ENCODE measurements around the gene FTO.
"Not testable (repeated sequence)": the region's sequence is repeated elsewhere in the genome, so short reads cannot be mapped to it uniquely, and the experiment has no call there.

Gene FTO

DNA sequence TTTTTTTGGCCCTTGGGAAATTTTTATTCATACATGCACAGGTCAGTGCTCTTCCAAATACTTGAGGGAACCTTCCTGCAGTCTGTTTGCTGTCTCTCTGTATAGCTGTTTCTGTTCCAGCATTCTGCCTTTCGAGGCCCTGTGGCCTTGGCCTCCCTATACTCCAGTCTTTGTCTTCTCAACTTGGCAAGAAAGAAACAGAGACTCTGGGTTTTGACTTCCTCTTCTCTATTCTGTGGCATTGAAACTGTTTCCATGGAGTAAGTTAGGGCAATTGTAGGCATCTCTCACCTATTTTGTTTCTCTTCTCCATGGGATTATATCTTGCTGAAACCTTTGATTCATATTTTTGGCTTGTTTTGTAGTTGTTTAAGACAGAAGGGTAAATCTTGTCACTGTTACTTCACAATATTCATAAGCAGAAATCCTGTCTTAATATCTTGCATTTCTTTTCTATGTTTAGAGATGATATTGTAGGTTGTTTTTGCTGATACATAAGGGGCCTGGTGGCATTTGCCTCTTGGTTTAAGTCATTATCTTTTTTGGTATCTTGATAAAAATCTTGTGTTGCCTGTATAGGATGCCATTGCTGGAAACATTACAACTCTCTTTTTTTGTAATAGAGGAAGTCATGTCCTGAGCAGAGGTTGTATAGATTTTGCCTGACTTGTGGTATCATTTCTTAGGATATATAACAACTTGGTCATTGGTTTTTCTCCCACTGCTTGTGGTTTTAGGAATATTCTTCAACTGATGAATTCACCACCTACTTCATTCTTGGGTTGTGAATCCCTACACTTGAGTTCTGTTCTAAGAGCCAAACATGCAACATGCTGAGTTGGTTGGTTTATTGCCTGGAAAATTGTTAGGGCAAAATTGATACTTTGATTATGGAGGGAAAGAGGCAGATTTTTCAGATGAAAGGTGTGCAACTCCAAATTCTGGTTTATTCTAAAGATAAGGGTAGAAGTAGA is 168.6 kb downstream of the FTO start:
- DNase-seq: no peak

- DNase-seq: no peak
Observed at GRCh38 chr16:53876811-53877210, 172.9 kb downstream of the FTO start.

DNA sequence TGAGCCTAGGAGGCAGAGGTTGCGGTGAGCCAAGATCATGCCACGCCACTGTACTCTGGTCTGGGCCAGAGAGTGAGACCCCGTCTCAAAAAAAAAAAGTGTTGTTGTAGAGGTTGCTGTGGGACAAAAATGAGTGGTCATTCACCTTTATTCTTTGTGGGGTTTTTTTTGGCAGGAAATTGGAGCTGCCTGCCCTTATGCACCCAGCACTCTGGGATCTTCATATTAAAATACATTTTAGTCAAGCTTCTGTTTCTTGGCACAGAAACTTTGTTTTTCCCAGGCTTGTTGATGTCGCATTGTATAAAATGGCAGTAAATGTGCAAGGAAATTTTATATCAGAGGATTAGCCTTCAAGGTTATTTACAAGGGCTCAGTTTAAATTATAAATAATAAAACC is 174.3 kb downstream of the FTO start:
- no peak for DNase-seq

GRCh38 chr16:53881371-53881770 is 177.4 kb downstream of the FTO start:
- DNase-seq: no peak

DNA sequence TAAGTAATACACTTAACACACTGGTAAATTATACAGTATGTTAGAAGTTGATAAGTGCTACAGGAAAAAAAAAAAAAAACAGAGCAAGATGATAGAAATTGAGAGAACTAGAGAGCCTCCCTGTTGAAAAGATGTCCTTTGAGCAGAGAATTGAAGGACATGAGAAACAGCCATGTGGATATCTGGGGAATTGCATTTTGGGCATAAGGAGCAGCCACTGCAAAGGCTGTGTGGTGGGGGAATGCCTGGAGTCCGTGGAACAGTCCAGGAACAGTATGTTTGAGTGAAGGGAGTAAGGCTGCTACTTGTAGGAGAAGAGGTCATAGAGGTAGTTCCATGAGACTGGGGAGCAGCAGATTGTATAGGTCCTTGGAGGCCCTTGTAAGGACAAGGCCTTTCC is 178.4 kb downstream of the FTO start:
- DNase-seq: no peak

DNA sequence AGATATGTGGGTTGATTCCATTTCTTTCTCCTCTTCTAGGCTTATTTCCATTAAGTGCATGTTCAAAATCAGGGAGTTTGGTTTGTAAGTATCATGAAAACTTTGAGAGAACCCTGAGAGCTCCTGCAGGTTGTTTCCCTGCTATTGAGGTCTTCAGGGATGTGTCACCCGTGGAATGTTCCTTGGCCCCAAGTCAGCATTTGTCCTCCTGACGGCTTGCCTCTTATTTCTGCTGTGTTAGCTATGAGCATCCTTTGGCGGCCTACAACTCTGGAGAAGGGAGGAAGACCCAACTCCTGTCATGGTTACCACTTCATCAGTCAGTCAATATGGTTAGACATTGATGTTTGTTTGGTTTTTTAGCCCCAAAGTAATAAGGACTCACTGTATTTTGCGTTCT is 180.8 kb downstream of the FTO start:
- DNase-seq: no peak

- no peak for DNase-seq
Observed at GRCh38 chr16:53886482-53887378, 182.8 kb downstream of the FTO start.

- DNase-seq: no peak
Observed at GRCh38 chr16:53888222-53888621, 184.3 kb downstream of the FTO start.

DNA sequence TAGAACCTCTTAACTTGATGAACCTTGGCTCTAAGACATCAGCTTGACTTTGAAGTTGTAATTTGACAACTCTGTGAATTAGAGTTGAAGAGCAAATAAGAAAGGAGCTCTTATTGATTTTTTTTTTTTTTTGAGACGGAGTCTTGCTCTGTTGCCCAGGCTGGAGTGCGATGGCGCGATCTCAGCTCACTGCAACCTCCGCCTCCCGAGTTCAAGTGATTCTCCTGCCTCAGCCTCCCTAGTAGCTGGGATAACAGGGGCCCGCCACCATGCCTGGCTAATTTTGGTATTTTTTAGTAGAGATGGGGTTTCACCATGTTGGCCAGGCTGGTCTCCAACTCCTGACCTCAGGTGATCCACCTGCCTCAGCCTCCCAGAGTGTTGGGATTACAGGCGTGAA is 186.9 kb downstream of the FTO start:
- not testable (repeated sequence) for DNase-seq

DNA sequence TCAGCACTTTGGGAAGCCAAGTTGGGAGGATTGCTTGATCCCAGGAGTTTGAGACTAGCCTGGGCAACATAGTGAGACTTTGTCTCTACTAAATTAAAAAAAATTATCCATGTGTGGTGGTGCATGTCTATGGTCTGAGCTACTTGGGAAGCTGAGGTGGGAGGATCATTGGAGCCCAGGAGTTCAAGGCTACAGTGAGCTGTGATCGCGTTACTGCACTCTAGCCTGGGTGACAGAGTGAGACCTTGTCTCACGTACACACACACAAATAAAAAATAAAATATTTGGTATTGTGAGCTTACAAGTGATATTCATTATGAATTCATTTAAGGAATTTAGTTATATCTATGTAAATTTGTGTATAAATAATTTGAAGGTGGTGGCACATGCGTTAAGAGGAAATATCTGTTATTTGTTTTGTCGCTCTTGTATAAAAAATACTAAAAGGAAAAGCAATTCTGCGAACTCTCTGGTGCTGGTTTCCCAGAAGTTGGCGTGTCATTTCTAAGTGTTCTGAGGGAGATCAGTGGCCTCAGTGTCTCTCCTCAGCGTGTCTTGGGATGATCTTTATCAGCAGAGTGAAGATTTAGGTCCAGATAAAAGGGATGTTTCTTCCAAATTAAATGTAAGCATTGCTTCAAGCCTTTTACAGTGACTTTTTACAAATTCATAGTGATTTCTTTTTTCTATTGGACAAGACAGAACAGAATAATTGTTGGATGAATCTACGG is 187.6 kb downstream of the FTO start:
- no peak for DNase-seq

DNA sequence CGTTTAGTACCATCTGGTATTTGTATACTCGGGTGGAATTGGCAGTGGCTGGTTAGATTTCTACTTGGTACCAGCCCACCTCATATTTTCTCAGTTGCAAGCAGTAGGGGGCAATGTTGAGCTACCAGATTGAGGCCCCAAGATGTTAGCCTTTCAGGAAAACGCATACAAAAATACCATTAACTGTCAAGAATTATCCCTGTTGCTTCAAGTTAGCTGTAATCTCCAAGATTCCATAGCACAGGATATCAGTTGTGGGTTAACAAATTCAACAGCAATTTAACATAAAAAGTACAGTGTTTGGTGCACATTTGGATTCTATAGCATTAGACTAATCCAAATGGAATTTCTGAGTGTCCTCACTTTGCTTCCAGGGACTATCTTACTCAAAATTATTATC is 188.2 kb downstream of the FTO start:
- peak; percentile 18 for DNase-seq

DNA sequence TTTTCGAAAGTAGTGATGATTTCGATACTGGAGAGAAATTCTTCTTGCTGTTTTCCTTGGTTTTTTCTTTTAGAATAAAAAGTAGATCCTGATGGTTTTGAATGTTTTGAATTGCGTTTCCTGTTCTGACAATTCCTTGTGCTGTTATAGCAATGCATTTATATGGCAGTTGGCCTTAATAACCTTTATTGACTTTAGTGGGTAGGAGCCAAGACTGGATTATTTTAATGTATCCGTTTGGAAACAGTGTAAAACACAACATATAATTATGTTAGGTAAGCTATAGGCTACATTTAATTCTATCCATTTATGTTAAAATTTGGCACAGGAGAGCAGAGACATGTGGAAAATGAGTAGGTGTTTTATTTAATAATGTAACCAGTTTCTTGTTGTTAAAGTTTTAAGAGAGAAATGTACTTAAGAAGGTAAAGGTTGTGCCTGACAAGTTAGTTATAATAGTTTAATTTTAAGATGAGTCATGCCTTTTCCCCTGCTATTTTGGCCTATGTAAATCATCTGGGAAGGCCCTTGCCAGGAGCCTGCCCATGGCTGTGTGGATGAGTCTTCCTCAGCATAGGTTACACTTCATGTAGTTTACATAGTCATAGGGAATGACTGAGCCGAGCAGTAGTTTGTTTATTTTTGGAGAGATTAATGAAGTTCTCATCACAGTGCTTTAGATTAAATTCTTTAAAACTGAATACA is 189.9 kb downstream of the FTO start:
- DNase-seq: no peak

GRCh38 chr16:53894686-53895085 is 190.7 kb downstream of the FTO start:
- no peak for DNase-seq

DNA sequence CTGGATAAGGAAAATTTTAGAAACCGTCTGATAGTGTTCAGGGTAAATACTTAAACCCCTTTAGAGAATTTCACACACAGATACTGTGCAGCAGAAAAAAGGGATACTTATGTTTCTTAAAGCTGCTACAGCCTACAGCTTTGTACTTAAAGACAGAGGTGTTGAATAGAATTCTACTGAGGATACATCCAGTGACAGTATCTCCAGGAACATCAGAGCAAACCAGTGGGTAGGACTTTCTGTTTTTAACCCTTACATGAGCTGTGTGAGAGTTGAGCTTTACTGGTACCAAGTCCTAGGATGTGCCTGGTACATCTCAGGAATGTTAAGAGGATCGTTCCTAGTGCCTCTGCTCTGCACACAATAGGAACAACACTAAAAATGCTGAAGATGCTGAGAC is 191.5 kb downstream of the FTO start:
- DNase-seq: no peak

GRCh38 chr16:53895851-53896250 is 191.9 kb downstream of the FTO start:
- no peak for DNase-seq

DNA sequence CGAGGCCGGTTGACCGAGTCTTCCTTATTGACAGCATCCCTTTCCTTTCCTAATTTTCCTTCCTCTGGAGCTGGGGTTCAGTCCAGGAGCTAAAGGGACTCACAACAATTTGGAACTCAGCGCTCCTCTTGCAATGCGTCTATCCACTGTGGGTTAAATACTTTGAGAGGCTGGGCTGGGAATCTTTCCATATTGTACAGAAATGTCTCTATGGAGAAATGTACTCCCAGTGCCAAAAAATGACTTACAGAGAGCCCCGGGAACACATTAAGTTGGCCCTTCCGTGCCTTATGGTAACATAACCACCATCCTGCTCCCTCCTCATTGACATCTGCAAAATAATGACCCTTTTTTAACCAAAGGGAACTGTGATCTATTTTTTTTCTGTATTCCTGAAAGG is 192.8 kb downstream of the FTO start:
- no peak for DNase-seq

DNA sequence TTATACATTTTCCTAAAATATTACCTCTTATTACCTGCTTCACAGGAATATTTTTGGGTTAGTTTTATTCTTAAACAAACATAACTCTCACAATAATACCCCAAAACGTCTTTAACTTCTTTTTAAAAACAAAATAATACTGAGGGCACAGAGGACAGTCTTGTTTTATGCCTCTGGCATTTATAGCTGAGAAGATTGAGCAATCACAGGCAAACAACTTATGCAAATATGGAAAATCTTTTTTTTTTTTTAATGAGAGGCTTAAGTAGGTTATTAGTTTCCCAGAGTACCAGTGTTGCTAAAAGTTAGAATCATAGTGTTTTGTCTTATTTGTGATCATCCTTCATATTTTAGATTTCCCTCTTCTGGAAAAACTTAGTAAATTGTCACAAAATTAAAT is 195.0 kb downstream of the FTO start:
- DNase-seq: no peak

- no peak for DNase-seq
Observed at GRCh38 chr16:53899431-53899830, 195.5 kb downstream of the FTO start.

DNA sequence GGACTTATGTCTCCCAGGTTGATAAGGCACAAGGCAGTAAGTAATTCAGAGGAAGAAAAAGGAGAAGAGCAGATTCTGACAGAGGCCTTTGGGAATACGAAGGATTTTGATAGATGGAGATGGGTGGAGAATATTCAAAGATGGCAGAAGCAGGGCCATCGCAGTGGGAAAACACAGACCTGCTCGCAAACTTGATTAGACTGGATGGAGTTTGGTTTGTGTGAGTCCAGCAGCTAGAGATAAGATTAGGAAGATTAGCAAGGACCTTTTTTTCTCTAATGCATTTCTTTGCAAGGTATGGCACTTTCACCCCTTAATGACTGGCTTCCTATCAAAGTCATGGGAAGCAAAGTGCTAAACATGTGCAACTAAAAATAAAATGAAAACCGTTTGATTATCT is 196.7 kb downstream of the FTO start:
- no peak for DNase-seq

GRCh38 chr16:53901408-53901807 is 197.5 kb downstream of the FTO start:
- DNase-seq: no peak

GRCh38 chr16:53904533-53904932 is 200.6 kb downstream of the FTO start:
- no peak for DNase-seq

DNA sequence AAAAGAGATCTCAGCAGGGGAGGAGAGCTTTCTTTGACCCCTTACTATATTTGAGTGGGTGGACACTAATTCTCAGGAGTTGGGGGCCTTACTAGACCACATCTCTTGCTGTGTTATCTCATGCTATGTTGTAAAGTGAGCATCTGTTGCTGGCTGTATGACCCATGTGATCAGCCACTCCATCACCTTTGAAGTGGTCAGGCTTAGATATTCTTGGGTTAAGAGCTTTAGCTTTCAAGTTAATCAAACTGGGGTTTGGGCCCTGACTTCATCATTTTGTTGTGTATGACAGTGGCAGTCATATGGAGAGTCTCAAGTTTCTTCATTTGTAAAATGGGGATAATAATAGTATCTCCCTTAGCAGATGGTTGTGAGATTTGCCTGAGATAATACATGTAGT is 201.1 kb downstream of the FTO start:
- DNase-seq: no peak

DNA sequence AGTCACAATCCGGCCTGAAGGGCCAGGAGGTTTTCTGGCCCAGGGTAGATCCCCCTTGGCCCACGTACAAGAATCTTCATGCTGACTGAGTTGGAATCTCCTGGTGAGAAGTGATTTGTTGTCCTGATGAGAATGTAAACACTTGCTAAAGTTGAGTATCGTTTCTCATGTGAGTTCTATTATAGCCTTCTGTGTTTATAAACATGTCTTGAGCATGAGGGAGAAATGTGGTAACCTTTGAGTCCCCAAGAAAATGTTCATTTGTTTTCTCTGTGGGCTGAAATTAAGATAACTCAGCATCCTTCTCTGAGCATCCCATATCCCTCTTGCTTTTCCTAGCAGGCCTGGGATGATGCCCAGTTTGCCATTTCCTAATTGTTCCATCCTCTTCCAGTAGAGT is 204.8 kb downstream of the FTO start:
- DNase-seq: no peak
